Trophoblast cell (in vitro differentiated cells and primary cell): ENCODE data around the gene UROS. TPM values are rescaled to one million over a fixed set of nuclear protein-coding genes. Genes with fewer than 3 reads are reported as not detected.

ENCODE experiments used
- DNase-seq, 2 donors: peaks; one replicate each; pipeline ENCODE4 v3.0.0-alpha.2; 2016
- H2AFZ ChIP-seq: 2 replicates; pipeline ENCODE4 v1.6.1; 2013; ENCODE audit warnings: low read length, moderate library complexity, mild to moderate bottlenecking; ENCODE audit not compliant: insufficient read depth, poor library complexity
- H2AK5ac ChIP-seq: 2 replicates; pipeline ENCODE4 v1.6.1; 2013; ENCODE audit warnings: mild to moderate bottlenecking, low read length
- H2BK120ac ChIP-seq: 2 replicates; pipeline ENCODE4 v1.6.1; 2013; ENCODE audit warnings: low read length, mild to moderate bottlenecking, moderate library complexity; ENCODE audit not compliant: insufficient read depth, poor library complexity
- H2BK12ac ChIP-seq: 2 replicates; pipeline ENCODE4 v1.6.1; 2013; ENCODE audit warnings: mild to moderate bottlenecking, low read length, moderate library complexity
- H2BK5ac ChIP-seq: 2 replicates; pipeline ENCODE4 v1.6.1; 2013; ENCODE audit warnings: low read length, low read depth, moderate library complexity, mild to moderate bottlenecking; ENCODE audit not compliant: poor library complexity
- H3K14ac ChIP-seq: 2 replicates; pipeline ENCODE4 v1.6.1; 2013; ENCODE audit warnings: mild to moderate bottlenecking, low read length
- H3K18ac ChIP-seq: 2 replicates; pipeline ENCODE4 v1.6.1; 2013; ENCODE audit warnings: mild to moderate bottlenecking, low read length
- H3K23ac ChIP-seq: 2 replicates; pipeline ENCODE4 v1.6.1; 2013; ENCODE audit warnings: low read length
- H3K27ac ChIP-seq: 2 replicates; pipeline ENCODE4 v1.5.1; 2013; ENCODE audit warnings: low read depth, mild to moderate bottlenecking, inconsistent platforms, low read length, moderate library complexity
- H3K27me3 ChIP-seq: 2 replicates; pipeline ENCODE4 v1.6.1; 2013; ENCODE audit warnings: inconsistent platforms, mild to moderate bottlenecking, low read length, moderate library complexity; ENCODE audit not compliant: insufficient read depth
- H3K36me3 ChIP-seq, 2 experiments: 1 replicate in 1 of 2; 2 replicates in 1 of 2; pipeline ENCODE4 v1.6.1; 2013; ENCODE audit warnings: low read length in 2 of 2, mild to moderate bottlenecking in 2 of 2, moderate library complexity in 1 of 2; ENCODE audit not compliant: insufficient read depth in 2 of 2, control insufficient read depth in 1 of 2
- H3K4ac ChIP-seq: 2 replicates; pipeline ENCODE4 v1.6.1; 2013; ENCODE audit warnings: low read depth, mild to moderate bottlenecking, low read length, moderate library complexity
- H3K4me1 ChIP-seq, 2 experiments: 1 replicate in 1 of 2; 2 replicates in 1 of 2; pipeline ENCODE4 v1.6.1; 2013; ENCODE audit warnings: low read length in 2 of 2, mild to moderate bottlenecking in 2 of 2, moderate library complexity in 1 of 2; ENCODE audit not compliant: insufficient read depth in 2 of 2, control insufficient read depth in 1 of 2
- H3K4me2 ChIP-seq: 2 replicates; pipeline ENCODE4 v1.6.1; 2013; ENCODE audit warnings: inconsistent platforms, mild to moderate bottlenecking, low read length, moderate library complexity
- H3K4me3 ChIP-seq: 2 replicates; pipeline ENCODE4 v1.5.1; 2013; ENCODE audit warnings: mild to moderate bottlenecking, low read depth, low read length, inconsistent platforms
- H3K79me1 ChIP-seq: one replicate; pipeline ENCODE4 v1.6.1; 2013; ENCODE audit warnings: low read length
- H3K79me2 ChIP-seq: 2 replicates; pipeline ENCODE4 v1.6.1; 2013; ENCODE audit warnings: low read length, mild to moderate bottlenecking; ENCODE audit not compliant: control insufficient read depth, insufficient read depth, poor library complexity
- H3K9ac ChIP-seq: 2 replicates; pipeline ENCODE4 v1.6.1; 2013; ENCODE audit warnings: mild to moderate bottlenecking, low read length
- H3K9me3 ChIP-seq: 2 replicates; pipeline ENCODE4 v1.6.1; 2013; ENCODE audit warnings: low read depth, mild to moderate bottlenecking, control low read depth, inconsistent platforms, low read length; ENCODE audit not compliant: insufficient read depth
- H4K12ac ChIP-seq: 2 replicates; pipeline ENCODE4 v1.6.1; 2013; ENCODE audit warnings: low read depth, mild to moderate bottlenecking, low read length, moderate library complexity
- H4K8ac ChIP-seq: 2 replicates; pipeline ENCODE4 v1.6.1; 2013; ENCODE audit warnings: low read depth, mild to moderate bottlenecking, low read length, moderate library complexity
- H4K91ac ChIP-seq: one replicate; pipeline ENCODE4 v1.6.1; 2013; ENCODE audit warnings: low read depth, mild to moderate bottlenecking, low read length, moderate library complexity
- whole genome bisulfite sequencing: extraction: QIAGEN DNeasy Blood & Tissue Kit; methylation state at CpG from one replicate; pipeline ENCODE4 v1.1.7; 2013; ENCODE audit warnings: missing lambda C conversion rate; ENCODE audit not compliant: insufficient read length, insufficient coverage; ENCODE audit errors: extremely low coverage; 5-methylcytosine and 5-hydroxymethylcytosine counted together
- polyA plus RNA-seq: library from polyadenylated mRNA; stranded (reverse); fragments of 200-250 nt; gene quantifications from 2 replicates; pipeline ENCODE4 v1.2.3, GENCODE V29; 2013

UROS gene
- polyA plus RNA-seq: 33.2 and 35.7 TPM in 2 replicates

- Histone ChIP-seq H2AK5ac (peak within 1 kb of the TSS; percentile 59), H3K9me3 (no peaks in the 10 kb centered on the region), H3K4me2 (peak within 1 kb of the TSS; percentile 92), H3K4me3 (peak within 1 kb of the TSS; percentile 96), H3K4me1 (peaks cover 0 to 4% of the 10 kb centered on the region in 2 experiments), H4K8ac (peak within 1 kb of the TSS; percentile 80), H2AFZ (peak within 1 kb of the TSS; percentile 89), H4K91ac (peak within 1 kb of the TSS; percentile 95), H2BK120ac (peak within 1 kb of the TSS; percentile 97), H3K9ac (peak within 1 kb of the TSS; percentile 97), H3K79me2 (peaks cover 12% of the 10 kb centered on the region), H3K23ac (no peak within 1 kb of the TSS), H3K4ac (peak within 1 kb of the TSS; percentile 99), H3K27me3 (no peaks in the 10 kb centered on the region), H4K12ac (peak within 1 kb of the TSS; percentile 82), H3K36me3 (peaks cover 4 to 8% of the 10 kb centered on the region in 2 experiments), H2BK5ac (peak within 1 kb of the TSS; percentile 97), H3K79me1 (peaks cover 11% of the 10 kb centered on the region), H3K14ac (peak within 1 kb of the TSS; percentile 89), H2BK12ac (peak within 1 kb of the TSS; percentile 91), H3K27ac (peak within 1 kb of the TSS; percentile 74), H3K18ac (peak within 1 kb of the TSS; percentile 83)
- WGBS: no CpG with 5 or more reads among the region's 74 CpGs
- DNase-seq: peak; percentile 81 to 96
Observed at GRCh38 chr10:125822878-125823662, at the start of gene UROS, which contains the start of gene BCCIP. TSS of gene UROS (minus strand) at chr10:125823258. CDS start at chr10:125816499, 6,759 bp downstream. TSS of gene BCCIP (plus strand) at chr10:125823546. CDS start at chr10:125823558, 12 bp downstream.

- Histone ChIP-seq H2BK5ac (no peak overlapping the region), H2AFZ (no peak overlapping the region), H3K4me2 (no peak overlapping the region), H4K12ac (no peak overlapping the region), H3K4me1 (no peaks in the 10 kb centered on the region), H2BK120ac (no peak overlapping the region), H3K79me1 (no peaks in the 10 kb centered on the region), H4K91ac (no peak overlapping the region), H3K9me3 (peaks cover 1% of the 10 kb centered on the region), H3K36me3 (peaks cover 17% of the 10 kb centered on the region in 2 experiments), H3K27ac (no peak overlapping the region), H3K4ac (no peak overlapping the region), H2AK5ac (no peak overlapping the region), H3K79me2 (no peaks in the 10 kb centered on the region), H3K27me3 (no peaks in the 10 kb centered on the region), H2BK12ac (no peak overlapping the region), H3K4me3 (no peak overlapping the region), H3K23ac (no peak overlapping the region), H3K9ac (no peak overlapping the region), H4K8ac (no peak overlapping the region), H3K14ac (no peak overlapping the region), H3K18ac (no peak overlapping the region)
- DNase-seq: peak in 1 of 2 donors; percentile 19
- WGBS: no CpG with 5 or more reads among the region's 4 CpGs
Observed at GRCh38 chr10:125871338-125871737, 48.3 kb upstream of the UROS start.

- no peak overlapping the region for H3K4me3 ChIP-seq
- no peak overlapping the region for H3K23ac ChIP-seq
- no peaks in the 10 kb centered on the region for H3K27me3 ChIP-seq
- H3K4ac ChIP-seq: no peak overlapping the region
- DNase-seq: peak; percentile 50 to 85
- no peaks in the 10 kb centered on the region for H3K4me1 ChIP-seq
- no peak overlapping the region for H2AFZ ChIP-seq
- no peak overlapping the region for H3K14ac ChIP-seq
- H2BK5ac ChIP-seq: no peak overlapping the region
- no peak overlapping the region for H2AK5ac ChIP-seq
- no peak overlapping the region for H3K18ac ChIP-seq
- H4K12ac ChIP-seq: no peak overlapping the region
- no peak overlapping the region for H3K9ac ChIP-seq
- no CpG with 5 or more reads among the region's 7 CpGs for WGBS
- no peaks in the 10 kb centered on the region for H3K79me2 ChIP-seq
- H3K4me2 ChIP-seq: no peak overlapping the region
- H2BK120ac ChIP-seq: no peak overlapping the region
- H3K36me3 ChIP-seq: peaks cover 24% of the 10 kb centered on the region in 2 experiments
- no peak overlapping the region for H2BK12ac ChIP-seq
- no peak overlapping the region for H3K27ac ChIP-seq
- H4K8ac ChIP-seq: no peak overlapping the region
- H3K79me1 ChIP-seq: no peaks in the 10 kb centered on the region
- H4K91ac ChIP-seq: no peak overlapping the region
- H3K9me3 ChIP-seq: no peaks in the 10 kb centered on the region
Observed at GRCh38 chr10:125868372-125868975, 45.4 kb upstream of the UROS start.

- Histone ChIP-seq H2BK5ac (no peak overlapping the region), H3K4me1 (no peaks in the 10 kb centered on the region), H4K8ac (no peak overlapping the region), H3K79me2 (no peaks in the 10 kb centered on the region), H4K91ac (no peak overlapping the region), H3K9me3 (no peaks in the 10 kb centered on the region), H4K12ac (no peak overlapping the region), H3K14ac (no peak overlapping the region), H3K18ac (no peak overlapping the region), H3K4ac (no peak overlapping the region), H3K27ac (no peak overlapping the region), H2AFZ (no peak overlapping the region), H2BK12ac (no peak overlapping the region), H3K9ac (no peak overlapping the region), H2AK5ac (no peak overlapping the region), H2BK120ac (no peak overlapping the region), H3K4me2 (no peak overlapping the region), H3K27me3 (no peaks in the 10 kb centered on the region), H3K36me3 (peaks cover 20 to 21% of the 10 kb centered on the region in 2 experiments), H3K4me3 (no peak overlapping the region), H3K23ac (no peak overlapping the region), H3K79me1 (no peaks in the 10 kb centered on the region)
- WGBS: no CpG with 5 or more reads among the region's 7 CpGs
- no peak for DNase-seq
Observed at GRCh38 chr10:125866421-125867029, 43.5 kb upstream of the UROS start.
